ENCODE data around the gene SEC63.
"Not testable (repeated sequence)": the region's sequence is repeated elsewhere in the genome, so short reads cannot be mapped to it uniquely, and the experiment has no call there.

SEC63 gene

GRCh38 chr6:107972413-107973096 is 14.5 kb upstream of the SEC63 start:
- no peak for DNase-seq

GRCh38 chr6:107971181-107971580 is 13.2 kb upstream of the SEC63 start:
- DNase-seq: no peak

- DNase-seq: no peak
These were observed 12.2 kb upstream of the SEC63 start for GRCh38 chr6:107970255-107970654.

GRCh38 chr6:107968081-107968480 is 10.1 kb upstream of the SEC63 start:
- no peak for DNase-seq

- no peak for DNase-seq
These were observed 7.7 kb upstream of the SEC63 start for GRCh38 chr6:107965746-107966145.

- DNase-seq: no peak
These were observed 4.7 kb upstream of the SEC63 start for GRCh38 chr6:107962723-107963122.

GRCh38 chr6:107959392-107959791 is 1.4 kb upstream of the SEC63 start:
- DNase-seq: no peak

GRCh38 chr6:107958689-107959362 is 818 bp upstream of the SEC63 start:
- DNase-seq: not testable (repeated sequence)

- DNase-seq: no peak
These were observed 600 bp downstream of the SEC63 start for GRCh38 chr6:107957308-107957908.

- no peak for DNase-seq
These were observed 1.3 kb downstream of the SEC63 start for GRCh38 chr6:107956586-107957307.

- no peak for DNase-seq
These were observed 1.8 kb downstream of the SEC63 start for GRCh38 chr6:107956181-107956580.

- not testable (repeated sequence) for DNase-seq
These were observed 4.1 kb downstream of the SEC63 start for GRCh38 chr6:107953858-107954414.

GRCh38 chr6:107943626-107944439 is 14.2 kb downstream of the SEC63 start:
- no peak for DNase-seq

GRCh38 chr6:107942142-107942541 is 15.9 kb downstream of the SEC63 start:
- no peak for DNase-seq

- no peak for DNase-seq
These were observed 16.4 kb downstream of the SEC63 start for GRCh38 chr6:107941627-107942026.

GRCh38 chr6:107941199-107941598 is 16.8 kb downstream of the SEC63 start:
- no peak for DNase-seq

GRCh38 chr6:107936910-107937292 is 21.1 kb downstream of the SEC63 start:
- not testable (repeated sequence) for DNase-seq

- no peak for DNase-seq
These were observed 21.7 kb downstream of the SEC63 start for GRCh38 chr6:107936162-107936909.

- DNase-seq: not testable (repeated sequence)
These were observed 23.8 kb downstream of the SEC63 start for GRCh38 chr6:107934229-107934628.

- no peak for DNase-seq
These were observed 25.4 kb downstream of the SEC63 start for GRCh38 chr6:107932580-107932979.

- DNase-seq: no peak
These were observed 26.1 kb downstream of the SEC63 start for GRCh38 chr6:107931894-107932293.

GRCh38 chr6:107928984-107929383 is 29.0 kb downstream of the SEC63 start:
- DNase-seq: no peak

Measured in cerebellar nuclear complex (tissue), 1 donor.